ENCODE data around the gene CRX.

DNA sequence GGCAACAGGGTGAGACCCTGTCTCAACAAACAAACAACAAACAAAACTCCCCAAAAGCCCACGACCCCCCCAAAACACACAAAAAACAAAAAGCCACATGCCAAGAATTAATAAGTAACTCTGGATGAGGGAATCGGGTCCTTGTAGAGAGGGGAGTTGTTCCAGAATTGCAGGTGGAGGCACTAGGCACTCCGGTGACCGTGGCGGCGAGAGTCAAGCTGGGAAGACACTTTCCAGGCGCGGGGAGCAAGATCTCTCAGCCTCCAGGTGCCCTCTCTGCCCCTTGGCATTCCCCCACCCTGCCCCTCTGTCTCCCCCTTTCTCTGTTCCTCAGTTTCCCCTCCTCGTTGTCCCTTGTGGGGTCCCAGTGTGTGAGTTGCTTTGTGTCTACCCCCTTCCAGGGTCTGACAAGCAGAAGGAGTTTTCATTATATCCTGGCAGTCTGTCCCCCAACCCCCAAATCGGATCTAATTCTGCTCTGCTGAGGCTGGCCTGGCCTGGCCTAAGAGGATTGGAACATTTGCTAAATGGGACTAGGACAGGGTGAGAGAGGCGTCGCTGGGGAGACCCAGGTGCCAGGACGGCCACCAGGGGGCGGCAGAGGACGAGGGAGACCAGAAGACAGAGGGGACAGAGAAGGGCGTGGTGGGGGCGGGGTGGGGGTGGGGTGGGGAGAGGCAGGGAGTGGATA is 8.3 kb upstream of the CRX start:
- TF ChIP-seq, protein P1, sequence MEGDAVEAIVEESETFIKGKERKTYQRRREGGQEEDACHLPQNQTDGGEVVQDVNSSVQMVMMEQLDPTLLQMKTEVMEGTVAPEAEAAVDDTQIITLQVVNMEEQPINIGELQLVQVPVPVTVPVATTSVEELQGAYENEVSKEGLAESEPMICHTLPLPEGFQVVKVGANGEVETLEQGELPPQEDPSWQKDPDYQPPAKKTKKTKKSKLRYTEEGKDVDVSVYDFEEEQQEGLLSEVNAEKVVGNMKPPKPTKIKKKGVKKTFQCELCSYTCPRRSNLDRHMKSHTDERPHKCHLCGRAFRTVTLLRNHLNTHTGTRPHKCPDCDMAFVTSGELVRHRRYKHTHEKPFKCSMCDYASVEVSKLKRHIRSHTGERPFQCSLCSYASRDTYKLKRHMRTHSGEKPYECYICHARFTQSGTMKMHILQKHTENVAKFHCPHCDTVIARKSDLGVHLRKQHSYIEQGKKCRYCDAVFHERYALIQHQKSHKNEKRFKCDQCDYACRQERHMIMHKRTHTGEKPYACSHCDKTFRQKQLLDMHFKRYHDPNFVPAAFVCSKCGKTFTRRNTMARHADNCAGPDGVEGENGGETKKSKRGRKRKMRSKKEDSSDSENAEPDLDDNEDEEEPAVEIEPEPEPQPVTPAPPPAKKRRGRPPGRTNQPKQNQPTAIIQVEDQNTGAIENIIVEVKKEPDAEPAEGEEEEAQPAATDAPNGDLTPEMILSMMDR (conservative IDR thresholded peaks at IDR 0.05): peak; percentile 78
- TF ChIP-seq EZH2 (IDR thresholded peaks at IDR 0.05; ENCODE audit: low read depth): no peak
